ENCODE results near the gene PRKCB. TPM values are rescaled to one million over a fixed set of nuclear protein-coding genes. Genes with fewer than 3 reads are reported as not detected.

The PRKCB gene
- polyA plus RNA-seq, 3 donors: 57.4 to 87.4 (median 75.5) TPM

DNA sequence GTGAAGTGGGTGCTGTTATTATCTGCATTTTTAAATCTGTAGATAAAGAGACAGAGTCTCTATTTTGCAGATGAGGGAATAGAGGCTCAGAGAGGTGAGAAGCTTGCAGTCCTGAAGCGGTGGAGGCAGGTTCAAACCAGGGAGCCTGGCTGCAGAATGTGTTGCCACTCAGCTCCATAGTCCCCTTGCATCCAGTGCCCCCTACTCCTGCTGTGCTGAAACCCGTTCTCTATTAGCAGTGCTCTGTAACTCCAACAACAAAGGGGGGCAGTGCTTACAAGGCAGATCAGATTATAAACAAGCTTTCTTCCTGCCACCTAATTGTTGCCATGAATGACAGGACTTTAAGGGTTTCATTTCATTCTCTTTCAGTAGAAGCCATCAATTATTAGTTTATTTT is 302.2 kb downstream of the PRKCB start:
- no peak for TF ChIP-seq CTCF (IDR thresholded peaks at IDR 0.05)
- no peaks in the 10 kb centered on the region for H3K79me2 ChIP-seq (ENCODE audit: insufficient read depth, low read length)
- H3K27me3 ChIP-seq (ENCODE audit: control insufficient read depth in 2 of 2, insufficient read depth in 2 of 2, low read length in 2 of 2): no peaks in the 10 kb centered on the region
- H3K9ac ChIP-seq (ENCODE audit: insufficient read depth, low read length, poor library complexity, severe bottlenecking): no peak overlapping the region
- peaks cover 64 to 89% of the 10 kb centered on the region in 2 donors for H3K36me3 Mint-ChIP-seq
- intact Hi-C loops (cut with micrococcal nuclease): no loop called here
- H2AFZ ChIP-seq (ENCODE audit: insufficient read depth, low read depth, low read length, poor library complexity, severe bottlenecking): no peak overlapping the region
- no peak overlapping the region for H3K4me3 ChIP-seq (replicated peaks in 1 of 3; ENCODE audit: low read depth in 2 of 3, low read length in 3 of 3)
- no peak overlapping the region for H3K27ac ChIP-seq (ENCODE audit: low read depth in 1 of 2, low read length in 2 of 2)
- H3K4me1 ChIP-seq (ENCODE audit: control insufficient read depth in 1 of 2, insufficient read depth in 2 of 2, low read length in 2 of 2): no peaks in the 10 kb centered on the region
- no peak overlapping the region for H3K4me2 ChIP-seq (replicated peaks; ENCODE audit: extremely low read depth, low read length, poor library complexity, severe bottlenecking)
- H4K20me1 ChIP-seq (ENCODE audit: insufficient read depth, low read length): peaks cover 54% of the 10 kb centered on the region
- 100% methylated on average over 1 of the region's 2 CpGs for WGBS (ENCODE audit: insufficient coverage)
- no peaks in the 10 kb centered on the region for H3K27me3 Mint-ChIP-seq (ENCODE audit: low read depth in 3 of 3)
- peaks cover 45 to 94% of the 10 kb centered on the region in 2 donors for H3K36me3 ChIP-seq (replicated peaks in 1 of 2; ENCODE audit: control insufficient read depth in 1 of 2, insufficient read depth in 2 of 2, low read length in 2 of 2)
- H3K4me1 Mint-ChIP-seq: peaks cover 1% of the 10 kb centered on the region
- peak overlapping the region in 2 of 7 donors; percentile 12 to 37 for H3K27ac Mint-ChIP-seq
- no peaks in the 10 kb centered on the region for H3K9me3 ChIP-seq (replicated peaks in 1 of 2; ENCODE audit: control insufficient read depth in 1 of 2, insufficient read depth in 1 of 2, low read length in 2 of 2)
- no peak overlapping the region for H3K4me3 Mint-ChIP-seq
- H3K9me3 Mint-ChIP-seq: no peaks in the 10 kb centered on the region
- DNase-seq: no peak

- Histone ChIP-seq H2AFZ (ENCODE audit: insufficient read depth, low read depth, low read length, poor library complexity, severe bottlenecking) (no peak overlapping the region), H3K36me3 (replicated peaks in 1 of 2; ENCODE audit: control insufficient read depth in 1 of 2, insufficient read depth in 2 of 2, low read length in 2 of 2) (peaks cover 43 to 94% of the 10 kb centered on the region in 2 donors), H3K27ac (ENCODE audit: low read depth in 1 of 2, low read length in 2 of 2) (no peak overlapping the region), H3K4me1 (ENCODE audit: control insufficient read depth in 1 of 2, insufficient read depth in 2 of 2, low read length in 2 of 2) (no peaks in the 10 kb centered on the region), H4K20me1 (ENCODE audit: insufficient read depth, low read length) (peaks cover 53% of the 10 kb centered on the region), H3K4me3 (replicated peaks in 1 of 3; ENCODE audit: low read depth in 2 of 3, low read length in 3 of 3) (no peak overlapping the region), H3K79me2 (ENCODE audit: insufficient read depth, low read length) (no peaks in the 10 kb centered on the region), H3K4me2 (replicated peaks; ENCODE audit: extremely low read depth, low read length, poor library complexity, severe bottlenecking) (no peak overlapping the region), H3K9ac (ENCODE audit: insufficient read depth, low read length, poor library complexity, severe bottlenecking) (no peak overlapping the region), H3K27me3 (ENCODE audit: control insufficient read depth in 2 of 2, insufficient read depth in 2 of 2, low read length in 2 of 2) (no peaks in the 10 kb centered on the region), H3K9me3 (replicated peaks in 1 of 2; ENCODE audit: control insufficient read depth in 1 of 2, insufficient read depth in 1 of 2, low read length in 2 of 2) (no peaks in the 10 kb centered on the region)
- WGBS (ENCODE audit: insufficient coverage): no CpG with 5 or more reads among the region's 2 CpGs
- H3K36me3 Mint-ChIP-seq: peaks cover 60 to 89% of the 10 kb centered on the region in 2 donors
- intact Hi-C loops (cut with micrococcal nuclease): no loop called here
- H3K27ac Mint-ChIP-seq: peak overlapping the region in 2 of 7 donors; percentile 2 to 22
- no peak for TF ChIP-seq CTCF (IDR thresholded peaks at IDR 0.05)
- H3K4me3 Mint-ChIP-seq: no peak overlapping the region
- no peaks in the 10 kb centered on the region for H3K27me3 Mint-ChIP-seq (ENCODE audit: low read depth in 3 of 3)
- no peaks in the 10 kb centered on the region for H3K9me3 Mint-ChIP-seq
- DNase-seq: no peak
- H3K4me1 Mint-ChIP-seq: peaks cover 1% of the 10 kb centered on the region
Observed at GRCh38 chr16:24138575-24138974, 302.8 kb downstream of the PRKCB start.

All from CD14-positive monocyte (primary cell).